ENCODE results near the gene EPHA7. TPM values are rescaled to one million over a fixed set of nuclear protein-coding genes. Genes with fewer than 3 reads are reported as not detected.

EPHA7 gene
- total RNA-seq, 4 donors from 2014 or later = 0.17 to 1.5 (median 0.71) TPM

DNA sequence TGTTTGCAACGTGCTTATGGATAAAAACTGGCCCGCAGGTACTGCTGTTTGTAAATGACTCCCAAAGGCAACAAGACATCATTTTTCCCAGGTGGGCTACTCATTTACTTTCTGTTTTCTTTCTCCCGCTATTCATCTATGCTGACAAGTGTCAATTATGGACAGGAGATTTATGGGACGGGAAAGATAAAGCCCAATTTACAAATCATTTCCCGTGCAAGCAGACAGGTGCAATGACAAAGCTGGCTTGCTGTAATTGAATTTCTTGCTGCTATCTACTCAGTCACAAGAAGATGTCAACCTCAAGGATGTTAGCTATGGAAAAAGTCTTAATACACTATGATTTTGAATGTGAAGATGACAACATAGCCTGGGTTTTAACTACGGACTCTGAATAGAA, 125.5 kb downstream of the EPHA7 start:
- TF ChIP-seq, protein P1, sequence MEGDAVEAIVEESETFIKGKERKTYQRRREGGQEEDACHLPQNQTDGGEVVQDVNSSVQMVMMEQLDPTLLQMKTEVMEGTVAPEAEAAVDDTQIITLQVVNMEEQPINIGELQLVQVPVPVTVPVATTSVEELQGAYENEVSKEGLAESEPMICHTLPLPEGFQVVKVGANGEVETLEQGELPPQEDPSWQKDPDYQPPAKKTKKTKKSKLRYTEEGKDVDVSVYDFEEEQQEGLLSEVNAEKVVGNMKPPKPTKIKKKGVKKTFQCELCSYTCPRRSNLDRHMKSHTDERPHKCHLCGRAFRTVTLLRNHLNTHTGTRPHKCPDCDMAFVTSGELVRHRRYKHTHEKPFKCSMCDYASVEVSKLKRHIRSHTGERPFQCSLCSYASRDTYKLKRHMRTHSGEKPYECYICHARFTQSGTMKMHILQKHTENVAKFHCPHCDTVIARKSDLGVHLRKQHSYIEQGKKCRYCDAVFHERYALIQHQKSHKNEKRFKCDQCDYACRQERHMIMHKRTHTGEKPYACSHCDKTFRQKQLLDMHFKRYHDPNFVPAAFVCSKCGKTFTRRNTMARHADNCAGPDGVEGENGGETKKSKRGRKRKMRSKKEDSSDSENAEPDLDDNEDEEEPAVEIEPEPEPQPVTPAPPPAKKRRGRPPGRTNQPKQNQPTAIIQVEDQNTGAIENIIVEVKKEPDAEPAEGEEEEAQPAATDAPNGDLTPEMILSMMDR (IDR thresholded peaks at IDR 0.05; ENCODE audit: low read depth) = no peak

DNA sequence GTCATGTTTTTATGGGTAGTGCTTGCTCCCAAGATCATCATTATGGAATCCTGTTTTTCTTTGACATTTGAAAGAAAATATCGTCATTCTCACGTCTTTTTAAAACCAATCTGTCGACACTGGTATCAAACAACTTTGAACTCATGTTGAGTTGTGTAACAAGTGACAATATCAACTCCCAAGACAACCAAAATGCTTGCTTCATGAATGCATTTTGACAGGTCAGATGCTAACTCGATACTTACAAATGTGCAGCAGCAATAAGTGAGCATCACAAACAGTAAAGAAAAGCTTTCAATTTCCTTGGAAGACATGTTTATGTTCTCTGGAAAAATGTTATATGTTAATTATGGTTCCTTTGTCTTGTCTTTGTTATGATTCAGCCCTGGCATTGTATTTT, 125.9 kb downstream of the EPHA7 start:
- TF ChIP-seq, protein P1 (IDR thresholded peaks at IDR 0.05; ENCODE audit: low read depth) = no peak

DNA sequence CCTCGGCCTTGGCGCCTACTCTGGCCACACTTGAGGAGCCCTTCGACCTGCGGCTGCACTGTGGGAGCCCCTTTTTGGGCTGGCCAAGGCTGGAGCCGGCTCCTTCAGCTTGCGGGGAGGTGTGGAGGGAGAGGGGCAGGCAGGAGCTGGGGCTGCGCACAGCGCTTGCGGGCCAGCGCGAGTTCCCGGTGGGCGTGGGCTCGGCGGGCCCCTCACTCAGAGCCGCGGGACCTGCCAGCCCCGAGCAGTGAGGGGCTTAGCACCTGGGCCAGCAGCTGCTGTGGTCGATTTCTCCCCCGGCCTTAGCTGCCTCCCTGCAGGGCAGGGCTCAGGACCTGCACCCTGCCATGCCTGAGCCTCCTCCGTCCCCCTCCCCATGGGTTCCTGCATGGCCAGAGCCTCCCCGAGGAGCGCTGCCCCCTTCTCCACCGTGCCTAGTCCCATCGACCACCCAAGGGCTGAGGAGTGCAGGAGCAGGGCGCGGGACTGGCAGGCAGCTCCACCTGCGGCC, 136.8 kb downstream of the EPHA7 start:
- TF ChIP-seq, protein P1 (IDR thresholded peaks at IDR 0.05; ENCODE audit: low read depth) = no peak

DNA sequence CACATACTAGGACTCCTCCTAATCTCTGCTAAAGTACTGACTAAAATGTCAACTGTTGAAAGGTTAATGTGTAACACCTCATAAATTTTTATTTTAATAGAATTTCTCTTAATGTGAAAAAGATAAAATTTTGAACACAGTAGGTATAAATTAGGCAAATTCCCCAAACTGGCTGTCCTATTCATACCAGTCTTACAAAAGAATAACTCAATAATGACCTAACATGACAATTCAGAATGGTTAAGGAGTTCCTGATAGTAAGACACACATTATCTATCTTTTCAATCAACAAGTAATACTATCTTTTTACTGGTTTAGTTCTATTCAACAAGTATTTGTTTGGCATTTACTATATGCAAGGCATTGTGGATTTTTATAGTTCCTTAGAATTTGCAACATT, 141.1 kb downstream of the EPHA7 start:
- TF ChIP-seq, protein P1 (IDR thresholded peaks at IDR 0.05; ENCODE audit: low read depth) = no peak

DNA sequence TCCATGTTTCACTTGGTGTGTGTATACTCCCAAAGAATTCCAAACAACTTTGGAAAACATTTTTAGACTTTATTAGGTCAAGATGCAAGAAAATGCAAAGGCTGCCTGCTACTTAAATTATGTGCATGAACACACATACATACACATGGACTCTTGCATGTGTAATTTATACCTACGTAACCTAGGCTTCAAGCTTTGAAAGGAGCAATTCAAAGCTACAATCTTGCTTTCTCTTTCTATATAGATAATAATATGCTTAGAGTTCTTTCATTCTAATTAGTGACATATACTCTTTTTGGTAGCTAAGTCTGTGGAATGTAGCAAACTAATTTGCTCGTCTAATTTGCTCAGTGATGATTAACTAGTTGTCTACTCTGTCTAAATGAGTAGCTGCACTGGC, 146.5 kb downstream of the EPHA7 start:
- TF ChIP-seq, protein P1 (IDR thresholded peaks at IDR 0.05; ENCODE audit: low read depth) = no peak

DNA sequence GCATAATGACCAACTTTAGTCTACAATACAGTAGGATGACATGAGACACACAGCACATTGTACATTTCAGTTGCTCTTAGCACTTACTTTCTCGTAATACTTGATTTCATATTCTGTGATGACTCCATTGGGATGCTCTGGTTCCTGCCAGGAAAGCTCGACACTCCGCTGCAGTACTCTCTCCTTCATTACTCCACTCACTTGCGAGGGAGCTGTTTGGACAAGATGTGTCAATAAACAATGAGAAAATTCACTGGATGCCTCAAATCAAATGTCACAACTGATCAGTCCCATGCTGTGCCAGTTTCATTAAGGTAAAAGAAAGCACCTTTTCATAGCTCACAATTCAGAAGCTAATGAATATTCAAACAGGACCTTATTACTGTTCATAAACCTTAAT, 147.1 kb downstream of the EPHA7 start:
- TF ChIP-seq, protein P1 (IDR thresholded peaks at IDR 0.05; ENCODE audit: low read depth) = no peak

DNA sequence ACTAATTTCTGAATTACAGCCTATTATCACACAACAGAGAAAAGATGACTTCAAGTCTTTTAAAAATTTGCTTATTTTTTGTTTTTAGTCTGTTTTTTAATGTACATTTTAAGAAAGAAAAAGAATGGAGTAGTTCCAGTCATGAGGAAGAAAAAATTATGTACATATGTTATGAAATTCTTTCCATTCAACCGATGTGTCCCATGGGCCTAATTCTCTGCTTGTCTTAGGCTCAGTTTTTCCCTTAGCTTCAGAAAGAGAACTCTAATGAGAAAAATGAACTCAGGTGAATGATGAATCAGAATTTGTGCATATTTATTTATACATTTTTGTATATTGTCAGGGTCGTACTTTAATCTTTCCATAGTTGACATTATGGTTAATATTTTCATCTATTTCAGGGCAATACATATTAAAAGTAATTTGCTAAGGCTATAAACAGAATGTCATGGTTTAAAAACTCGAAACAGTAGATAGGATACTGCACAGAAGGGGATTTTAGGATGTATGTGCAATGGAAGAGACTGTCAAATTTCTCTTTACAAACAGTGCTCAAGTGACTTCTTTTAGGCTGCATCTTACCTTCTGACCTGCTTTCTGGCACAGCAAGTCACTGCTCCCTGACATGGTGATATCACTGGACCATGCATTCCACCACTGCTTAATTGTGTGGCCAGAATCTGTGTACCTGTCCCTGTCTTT, 153.1 kb downstream of the EPHA7 start:
- TF ChIP-seq, protein P1 (IDR thresholded peaks at IDR 0.05; ENCODE audit: low read depth) = no peak

All from subcutaneous adipose tissue (tissue), 4 donors.